Measurements from ENCODE around the gene CNNM3.
A peak's percentile ranks its signal among the peaks of the same experiment; 100 is the strongest.
"Not testable (repeated sequence)": the region's sequence is repeated elsewhere in the genome, so short reads cannot be mapped to it uniquely, and the experiment has no call there.

The CNNM3 gene

DNA sequence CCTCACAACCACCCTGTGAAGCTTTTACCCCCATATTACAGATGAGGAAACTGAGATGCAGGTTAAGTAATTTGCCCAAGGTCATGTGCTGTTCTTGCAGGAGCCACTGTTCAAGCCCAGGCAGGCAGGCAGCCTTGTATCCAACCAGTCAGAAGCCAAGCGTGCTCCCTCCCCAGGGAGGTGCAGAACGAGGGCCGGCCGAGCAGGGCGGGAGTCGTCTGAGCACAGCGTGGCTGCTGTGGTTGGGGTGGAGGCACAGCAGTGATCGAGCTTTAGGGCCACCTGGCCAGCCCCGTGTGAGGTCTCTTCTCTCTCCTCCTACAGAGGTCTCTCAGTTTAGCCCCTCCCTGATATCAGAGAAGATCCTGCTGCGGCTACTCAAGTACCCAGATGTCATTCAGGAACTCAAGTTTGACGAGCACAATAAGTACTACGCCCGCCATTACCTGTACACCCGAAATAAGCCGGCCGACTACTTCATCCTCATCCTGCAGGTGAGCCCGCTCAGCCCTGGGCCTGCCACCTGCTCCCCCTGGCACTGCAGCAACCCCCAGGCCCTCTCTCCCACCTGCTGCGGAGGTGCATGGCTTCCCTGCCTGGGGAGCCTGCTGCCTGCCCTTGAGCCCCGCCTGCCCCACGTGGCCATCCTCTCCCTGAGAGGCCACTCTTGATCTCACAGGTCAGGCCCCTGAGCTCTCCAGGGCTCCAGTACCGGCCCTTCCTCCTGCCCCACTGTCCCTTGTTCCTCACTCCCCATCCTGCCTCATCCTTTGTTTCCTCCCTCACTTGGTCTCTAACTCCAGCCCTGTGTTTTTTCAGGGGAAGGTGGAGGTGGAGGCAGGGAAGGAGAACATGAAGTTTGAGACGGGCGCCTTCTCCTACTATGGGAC is 17.1 kb upstream of the CNNM3 start:
- DNase-seq (ENCODE audit: low read depth in 2 of 2), result no peak

DNA sequence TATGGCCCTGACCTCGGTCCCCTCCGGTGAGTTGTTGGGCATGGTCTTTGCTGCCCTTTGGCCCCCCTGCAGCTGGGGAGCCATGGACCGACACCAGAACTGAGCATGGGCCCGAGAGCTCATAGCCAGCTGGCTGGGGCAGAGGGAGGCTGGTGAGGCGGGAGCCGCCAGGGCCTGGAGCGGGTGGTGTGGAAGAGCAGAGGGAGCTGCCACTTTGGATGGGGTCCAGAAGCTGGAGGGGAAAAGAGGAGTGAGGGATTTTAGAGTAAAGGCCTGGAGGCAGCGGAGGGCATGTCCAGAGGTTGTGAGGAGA is 16.5 kb upstream of the CNNM3 start:
- DNase-seq (ENCODE audit: low read depth in 2 of 2), result no peak

DNA sequence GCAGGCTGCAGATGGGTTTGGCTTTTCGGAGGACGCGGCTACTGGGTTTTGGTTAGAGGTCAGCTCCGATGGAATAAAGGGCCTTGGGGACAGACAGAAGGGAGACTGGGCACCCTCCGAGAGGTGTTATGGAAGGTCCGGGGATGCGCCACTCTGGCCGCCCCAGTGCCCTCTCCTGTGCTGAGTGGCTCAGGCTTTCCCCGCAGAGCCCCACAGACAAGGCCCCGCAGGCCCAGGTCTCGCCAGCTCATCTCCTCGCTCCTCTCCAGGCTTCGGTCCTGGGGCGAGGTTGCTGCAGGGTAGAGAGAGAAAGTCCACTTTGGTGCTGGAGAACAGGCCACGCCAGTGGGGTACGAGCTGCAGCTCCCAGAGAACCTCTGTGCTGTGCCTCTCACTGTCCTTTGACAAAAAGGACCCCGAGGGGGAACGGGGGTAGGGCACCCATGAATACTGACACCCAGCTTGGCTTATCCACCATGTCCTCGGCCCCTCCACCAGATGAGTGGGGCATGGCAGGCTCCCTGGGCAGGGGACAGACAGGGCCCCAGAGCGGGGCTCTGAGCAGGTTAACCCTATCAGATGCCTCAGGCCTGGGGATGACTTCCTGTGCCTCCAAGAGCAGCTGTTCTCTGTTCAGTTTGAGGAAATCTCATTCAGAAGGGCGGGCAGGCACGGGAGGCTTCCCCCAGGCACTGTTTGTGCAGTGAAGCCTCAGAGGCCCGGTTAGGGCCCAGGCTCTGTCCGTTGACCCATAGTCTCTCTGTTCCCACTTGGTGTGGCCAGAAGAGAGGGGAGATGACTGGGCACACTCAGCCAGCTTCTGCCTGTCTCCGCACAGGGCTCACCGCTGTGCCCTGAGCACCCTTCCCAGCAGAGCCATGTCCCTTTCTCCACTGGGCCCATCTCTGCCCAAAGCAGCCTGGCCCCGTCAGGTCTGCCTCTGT is 15.7 kb upstream of the CNNM3 start:
- DNase-seq (ENCODE audit: low read depth in 2 of 2), result no peak

GRCh38 chr2:96801005-96801785 is 14.9 kb upstream of the CNNM3 start:
- DNase-seq (ENCODE audit: low read depth in 2 of 2), result peak; percentile 61 to 65

DNA sequence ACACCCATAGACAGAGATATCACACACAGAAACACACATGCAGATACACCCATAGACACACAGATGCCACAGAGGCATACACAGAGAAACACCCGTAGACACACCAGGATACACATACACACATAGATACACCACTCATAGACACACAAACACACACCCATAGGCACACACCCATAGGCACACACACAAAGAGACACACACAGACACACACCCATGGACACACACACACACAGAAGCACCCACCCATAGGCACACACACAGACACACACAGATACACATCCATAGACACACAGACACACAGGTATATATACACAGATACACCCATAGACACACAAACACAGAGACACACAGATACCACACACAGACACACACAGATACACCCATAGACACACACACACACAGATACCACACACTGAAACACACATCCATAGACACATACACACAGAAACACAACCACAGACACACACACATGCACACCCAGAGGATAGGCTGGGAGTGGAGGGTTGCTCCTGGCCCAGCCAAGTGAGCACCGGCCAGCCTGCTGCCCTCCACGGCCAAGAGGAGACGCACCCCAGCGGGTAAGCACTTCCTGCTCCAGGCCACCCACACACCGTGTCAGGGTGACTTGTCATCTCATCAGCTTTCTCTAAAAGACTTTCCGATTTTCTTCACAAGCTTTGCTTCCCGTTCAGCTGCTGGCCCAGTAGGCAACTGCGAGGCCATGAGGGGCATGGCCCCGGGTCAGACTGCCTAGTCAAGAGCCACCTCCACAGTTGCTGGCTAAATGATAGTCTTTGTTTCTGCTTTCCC is 14.1 kb upstream of the CNNM3 start:
- peak; percentile 23 to 45 for DNase-seq (ENCODE audit: low read depth in 2 of 2)

DNA sequence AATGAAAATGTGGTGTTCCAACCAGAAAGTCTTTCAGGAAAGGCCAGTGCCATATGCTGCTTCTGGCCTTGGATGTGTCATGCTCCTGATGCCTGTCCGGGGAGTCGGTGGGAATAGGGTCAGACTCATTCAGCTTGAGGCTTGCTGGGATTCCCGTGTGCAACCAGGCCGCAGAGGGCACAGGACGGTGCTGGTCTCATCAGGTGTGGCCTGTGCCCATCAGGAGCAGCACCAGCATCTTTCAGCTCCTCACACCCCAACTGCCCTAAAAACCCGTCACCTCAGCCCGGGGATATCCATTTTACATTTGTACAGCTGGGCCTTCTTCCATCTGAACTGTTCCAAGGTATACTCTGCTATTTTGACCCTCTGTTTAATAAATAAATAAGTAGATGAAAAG is 13.3 kb upstream of the CNNM3 start:
- DNase-seq (ENCODE audit: low read depth in 2 of 2), result no peak

DNA sequence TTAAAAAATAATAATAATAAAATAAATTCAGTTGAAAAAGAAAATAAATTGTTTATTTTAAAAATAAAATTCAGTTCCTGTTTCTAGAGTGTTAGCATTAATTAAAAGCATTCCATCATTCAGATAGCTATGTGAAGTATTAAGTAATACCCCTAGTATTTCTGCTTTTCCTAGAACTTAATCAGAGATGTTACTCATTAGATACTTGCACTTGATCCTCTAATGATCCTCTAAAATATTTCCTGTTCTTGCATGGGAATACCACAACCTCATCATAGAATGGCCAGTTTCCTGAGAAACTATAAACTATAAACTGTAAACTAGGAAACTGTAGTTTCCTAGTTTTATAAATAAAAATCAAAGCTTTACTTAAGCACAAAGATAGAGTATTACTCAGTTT is 11.1 kb upstream of the CNNM3 start:
- no peak for DNase-seq (ENCODE audit: low read depth in 2 of 2)

GRCh38 chr2:96805946-96806345 is 10.1 kb upstream of the CNNM3 start:
- DNase-seq (ENCODE audit: low read depth in 2 of 2), result not testable (repeated sequence)

GRCh38 chr2:96806468-96807126 is 9.5 kb upstream of the CNNM3 start:
- DNase-seq (ENCODE audit: low read depth in 2 of 2), result no peak

DNA sequence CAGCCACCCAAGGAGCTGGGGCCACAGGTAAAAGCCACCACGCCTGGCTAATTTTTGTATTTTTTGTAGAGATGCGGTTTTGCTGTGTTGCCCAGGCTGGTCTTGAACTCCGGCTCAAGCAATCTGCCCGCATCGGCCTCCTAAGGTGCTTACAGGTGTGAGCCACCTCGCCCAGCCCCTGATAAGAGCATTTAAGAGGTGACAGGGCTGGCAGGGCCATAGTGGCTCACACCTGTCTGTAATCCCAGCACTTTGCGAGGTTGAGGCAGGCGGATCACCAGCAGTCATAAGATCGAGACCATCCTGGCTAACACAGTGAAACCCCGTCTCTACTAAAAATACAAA is 9.0 kb upstream of the CNNM3 start:
- no peak for DNase-seq (ENCODE audit: low read depth in 2 of 2)

DNA sequence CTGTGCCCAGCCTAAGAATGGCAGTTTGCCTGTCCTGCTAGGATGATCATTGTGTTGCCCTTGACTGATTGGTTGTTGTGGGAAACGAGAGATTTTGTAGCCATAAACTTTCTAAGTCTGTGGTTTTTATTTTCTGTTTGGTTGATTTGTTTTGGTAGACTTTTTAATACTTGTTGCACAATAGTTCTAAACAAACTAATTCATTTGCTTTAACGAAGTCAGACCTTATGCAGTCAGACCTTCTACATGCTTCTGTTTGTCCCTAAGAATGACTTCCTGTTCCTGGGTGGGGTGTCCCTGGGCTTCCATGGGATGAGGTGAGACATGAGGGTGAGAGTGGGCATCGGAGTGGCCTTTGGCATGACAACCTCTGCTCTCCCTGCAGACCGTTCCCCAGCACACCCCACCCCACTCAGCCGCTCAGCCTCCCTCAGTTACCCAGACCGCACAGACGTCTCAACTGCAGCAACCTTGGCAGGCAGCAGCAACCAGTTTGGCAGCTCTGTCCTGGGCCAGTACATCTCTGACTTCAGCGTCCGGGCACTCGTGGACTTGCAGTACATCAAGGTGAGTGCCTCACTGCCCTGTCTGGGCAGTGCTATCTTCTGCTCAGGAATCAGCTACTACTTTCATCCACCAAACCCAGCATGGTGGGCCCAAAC is 7.8 kb upstream of the CNNM3 start:
- no peak for DNase-seq (ENCODE audit: low read depth in 2 of 2)

DNA sequence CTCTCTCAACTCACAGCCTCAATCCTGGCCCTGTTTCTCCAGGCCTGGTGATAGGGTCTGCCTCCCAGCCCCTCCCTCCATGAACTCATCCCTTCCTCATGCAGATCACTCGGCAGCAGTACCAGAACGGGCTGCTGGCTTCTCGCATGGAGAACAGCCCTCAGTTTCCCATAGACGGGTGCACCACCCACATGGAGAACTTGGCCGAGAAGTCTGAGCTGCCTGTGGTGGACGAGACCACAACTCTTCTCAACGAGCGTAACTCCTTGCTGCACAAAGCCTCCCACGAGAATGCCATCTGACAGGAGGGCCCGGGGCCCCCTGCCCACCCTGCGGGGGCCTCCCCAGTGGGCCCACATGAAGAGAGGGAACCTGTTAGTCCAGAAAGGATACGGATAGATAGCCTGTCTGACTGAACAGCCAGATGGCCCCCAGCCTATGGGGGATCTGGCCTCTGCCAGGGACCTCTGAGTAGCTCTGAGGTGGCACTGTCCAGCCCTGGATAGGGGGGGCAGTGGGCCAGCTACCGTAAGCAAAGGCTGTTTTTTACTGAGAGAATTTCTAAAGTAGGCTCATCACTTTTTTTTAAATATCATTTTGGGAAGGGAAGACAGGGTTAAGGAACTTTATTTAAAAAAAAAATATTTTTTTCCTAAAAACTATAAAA is 6.7 kb upstream of the CNNM3 start:
- DNase-seq (ENCODE audit: low read depth in 2 of 2), result no peak

GRCh38 chr2:96809951-96810782 is 5.9 kb upstream of the CNNM3 start:
- DNase-seq (ENCODE audit: low read depth in 2 of 2), result no peak

GRCh38 chr2:96810783-96811192 is 5.3 kb upstream of the CNNM3 start:
- no peak for DNase-seq (ENCODE audit: low read depth in 2 of 2)

DNA sequence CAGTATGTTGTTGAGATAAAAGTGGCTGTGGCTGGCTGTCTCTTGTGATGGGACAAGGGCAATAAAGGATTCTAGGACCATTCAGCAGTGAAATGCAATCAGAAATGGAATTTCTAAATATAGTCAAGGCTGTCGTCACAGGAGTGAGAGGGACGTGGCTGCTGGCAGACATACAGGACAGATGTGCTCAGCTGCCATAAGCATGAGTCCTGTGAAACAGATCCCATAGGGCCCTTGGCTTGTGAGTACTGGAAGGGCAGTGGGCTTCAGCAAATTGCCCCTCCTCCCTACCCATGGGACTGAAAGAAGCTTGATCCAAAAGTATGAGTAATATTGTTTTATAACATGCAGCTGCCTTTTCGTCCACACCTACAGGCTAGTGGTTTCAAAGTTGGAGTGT is 4.2 kb upstream of the CNNM3 start:
- no peak for DNase-seq (ENCODE audit: low read depth in 2 of 2)

DNA sequence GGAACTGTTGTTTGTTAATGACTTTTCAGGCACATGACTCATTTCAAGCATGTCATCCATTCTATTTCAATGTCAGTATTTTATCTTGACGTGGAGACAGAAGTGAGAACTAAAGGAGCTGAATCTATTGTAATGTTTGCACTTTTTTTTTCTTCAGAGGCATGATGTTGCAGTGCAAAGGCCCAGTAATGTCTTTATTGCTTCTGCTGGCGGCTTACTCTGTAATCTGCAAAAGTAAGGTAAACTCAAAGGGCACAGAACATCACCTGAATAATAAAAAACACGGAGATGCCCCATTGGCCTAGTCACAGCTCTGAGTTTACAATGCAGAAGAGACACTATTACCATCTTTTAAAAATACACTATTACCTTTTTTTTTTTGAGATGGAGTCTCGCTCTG is 2.4 kb upstream of the CNNM3 start:
- no peak for DNase-seq (ENCODE audit: low read depth in 2 of 2)

GRCh38 chr2:96815326-96816126 is 542 bp upstream of the CNNM3 start:
- DNase-seq (ENCODE audit: low read depth in 2 of 2), result peak in 1 of 2 donors; percentile 12

Measured in stimulated activated CD4-positive, alpha-beta T cell treated with anti-CD3 and anti-CD28 coated beads, Interleukin-4, amount 100 ng/mL, for 48 hours (primary cell).